Osteoblast (primary cell): ENCODE results near the gene MAPK8. TPM values are rescaled to one million over a fixed set of nuclear protein-coding genes. Genes with fewer than 3 reads are reported as not detected.

Source experiments
- DNase-seq: peaks from one replicate; pipeline ENCODE4 v3.0.0; 2011; ENCODE audit warnings: low spot score, mixed read lengths; ENCODE audit not compliant: insufficient read length; ENCODE audit errors: missing footprints
- H2AFZ ChIP-seq: 2 replicates; pipeline ENCODE4 v1.6.0; 2011; ENCODE audit warnings: mild to moderate bottlenecking, low read length
- H3K27ac ChIP-seq: 2 replicates; pipeline ENCODE4 v1.5.1; 2011; ENCODE audit warnings: mild to moderate bottlenecking, low read depth, low read length, moderate library complexity
- H3K27me3 ChIP-seq: 2 replicates; pipeline ENCODE4 v1.6.0; 2012; ENCODE audit warnings: mild to moderate bottlenecking, control low read depth, inconsistent platforms, low read length, moderate library complexity; ENCODE audit not compliant: insufficient read depth
- H3K36me3 ChIP-seq: 2 replicates; pipeline ENCODE4 v1.5.1; 2011; ENCODE audit warnings: mild to moderate bottlenecking, low read length, control low read depth, moderate library complexity; ENCODE audit not compliant: insufficient read depth
- H3K4me1 ChIP-seq: 2 replicates; pipeline ENCODE4 v1.5.1; 2011; ENCODE audit warnings: mild to moderate bottlenecking, low read length, control low read depth, moderate library complexity; ENCODE audit not compliant: insufficient read depth
- H3K4me2 ChIP-seq: 2 replicates; pipeline ENCODE4 v1.6.0; 2011; ENCODE audit warnings: mild to moderate bottlenecking, low read length; ENCODE audit not compliant: insufficient read depth
- H3K4me3 ChIP-seq: fragments of 200-600 bp; sonication (generic); 3 replicates; pipeline ENCODE4 v1.5.1; 2012; ENCODE audit warnings: mild to moderate bottlenecking, low read length, inconsistent platforms; ENCODE audit not compliant: insufficient read depth
- H3K79me2 ChIP-seq: 2 replicates; pipeline ENCODE4 v1.6.0; 2012; ENCODE audit warnings: mild to moderate bottlenecking, low read length, control low read depth, inconsistent platforms; ENCODE audit not compliant: insufficient read depth
- H3K9me3 ChIP-seq: 2 replicates; pipeline ENCODE4 v1.5.1; 2011; ENCODE audit warnings: low read depth, low read length, control low read depth
- H4K20me1 ChIP-seq: 2 replicates; pipeline ENCODE4 v1.6.0; 2012; ENCODE audit warnings: mild to moderate bottlenecking, low read length, control low read depth; ENCODE audit not compliant: insufficient read depth
- CTCF ChIP-seq: IDR thresholded peaks from 2 replicates; pipeline ENCODE4 v1.5.1; 2011; ENCODE audit warnings: mild to moderate bottlenecking, low read depth, low read length, moderate library complexity; ENCODE audit errors: extremely low read depth
- total RNA-seq: library from RNA; depleted of rRNA; stranded (reverse); fragments of >200 nt; gene quantifications from 2 replicates; pipeline ENCODE4 v1.2.3, GENCODE V29; 2012

The MAPK8 gene
- total RNA-seq, 1 donor: 55.7 TPM

DNA sequence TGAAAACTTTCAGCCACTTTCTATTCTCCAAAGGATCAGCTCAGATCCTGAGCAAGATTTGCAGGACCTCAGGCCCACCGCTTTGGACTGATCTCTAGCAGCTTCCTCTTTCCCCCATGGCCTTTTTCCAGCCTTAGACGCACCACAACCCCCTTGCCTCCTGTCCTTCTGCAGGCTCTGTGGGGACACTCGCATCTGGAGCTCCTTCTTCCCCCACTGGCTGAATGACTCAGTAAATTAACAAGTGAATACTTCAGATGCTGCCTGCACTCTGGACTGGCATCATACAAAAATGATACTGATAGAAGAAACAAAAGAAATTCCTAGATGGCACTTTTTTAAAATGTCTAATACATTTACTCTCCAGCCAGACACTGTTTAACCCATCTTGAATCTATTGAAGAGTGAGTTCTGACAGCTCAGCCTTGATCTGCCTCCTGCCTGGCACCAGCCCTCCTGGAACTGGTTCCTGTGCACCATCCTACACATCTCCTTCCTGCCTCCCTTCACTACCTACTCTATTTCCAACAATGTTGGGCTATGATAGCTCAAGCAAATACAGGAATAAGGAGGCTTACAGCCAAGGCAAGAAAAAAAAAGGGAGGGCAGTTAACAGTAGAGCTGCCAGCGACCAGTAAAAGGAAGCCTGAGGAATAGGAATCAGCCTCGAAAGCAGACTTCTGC is 35.3 kb upstream of the MAPK8 start:
- Histone ChIP-seq H3K79me2 (no peaks in the 10 kb centered on the region), H3K4me1 (no peaks in the 10 kb centered on the region), H3K27ac (no peak overlapping the region), H3K36me3 (no peaks in the 10 kb centered on the region), H2AFZ (no peak overlapping the region), H3K4me2 (no peak overlapping the region), H3K9me3 (no peaks in the 10 kb centered on the region), H3K4me3 (no peak overlapping the region), H4K20me1 (no peaks in the 10 kb centered on the region), H3K27me3 (peaks cover 12% of the 10 kb centered on the region)
- no peak for TF ChIP-seq CTCF
- no peak for DNase-seq

- H2AFZ ChIP-seq: no peak overlapping the region
- no peak overlapping the region for H3K4me3 ChIP-seq
- H3K27ac ChIP-seq: no peak overlapping the region
- H4K20me1 ChIP-seq: no peaks in the 10 kb centered on the region
- no peaks in the 10 kb centered on the region for H3K36me3 ChIP-seq
- no peaks in the 10 kb centered on the region for H3K9me3 ChIP-seq
- no peak for DNase-seq
- TF ChIP-seq CTCF: no peak
- H3K4me2 ChIP-seq: no peak overlapping the region
- H3K79me2 ChIP-seq: no peaks in the 10 kb centered on the region
- H3K27me3 ChIP-seq: peaks cover 12% of the 10 kb centered on the region
- no peaks in the 10 kb centered on the region for H3K4me1 ChIP-seq
These were observed 33.8 kb upstream of the MAPK8 start for GRCh38 chr10:48272682-48273081.

DNA sequence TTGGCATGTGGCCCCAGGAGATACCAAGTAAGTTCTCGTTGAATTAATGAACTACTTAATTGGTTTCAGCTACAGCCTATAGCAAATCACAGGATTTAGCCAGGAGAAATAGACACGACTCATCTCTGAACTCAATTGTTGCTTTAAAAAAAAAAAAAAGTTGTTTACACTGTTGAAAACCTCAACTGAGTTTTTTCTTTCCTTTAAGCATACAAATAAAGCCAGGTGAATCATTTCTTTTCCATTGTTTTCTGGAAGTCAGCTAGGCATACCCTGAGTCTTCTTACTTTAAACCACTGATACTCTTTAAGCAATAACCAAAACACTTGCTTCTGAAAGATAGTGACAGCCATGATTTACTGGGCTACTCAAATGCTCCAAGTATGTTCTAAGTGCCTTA is 32.7 kb upstream of the MAPK8 start:
- DNase-seq: peak; percentile 32
- Histone ChIP-seq H3K27me3 (peaks cover 7% of the 10 kb centered on the region), H3K4me2 (no peak overlapping the region), H4K20me1 (no peaks in the 10 kb centered on the region), H3K27ac (no peak overlapping the region), H3K36me3 (no peaks in the 10 kb centered on the region), H2AFZ (no peak overlapping the region), H3K4me1 (no peaks in the 10 kb centered on the region), H3K9me3 (no peaks in the 10 kb centered on the region), H3K4me3 (no peak overlapping the region), H3K79me2 (no peaks in the 10 kb centered on the region)
- no peak for TF ChIP-seq CTCF

- Histone ChIP-seq H3K27me3 (peaks cover 7% of the 10 kb centered on the region), H3K27ac (no peak within 1 kb of the TSS), H3K4me2 (no peak within 1 kb of the TSS), H3K4me1 (no peaks in the 10 kb centered on the region), H3K4me3 (no peak within 1 kb of the TSS), H4K20me1 (no peaks in the 10 kb centered on the region), H3K79me2 (no peaks in the 10 kb centered on the region), H3K9me3 (no peaks in the 10 kb centered on the region), H2AFZ (no peak within 1 kb of the TSS), H3K36me3 (no peaks in the 10 kb centered on the region)
- TF ChIP-seq CTCF: no peak
- DNase-seq: no peak
These were observed 31.8 kb upstream of the MAPK8 start, which contains the start of gene FRMPD2 for GRCh38 chr10:48274636-48275035. FRMPD2 (minus strand) TSS chr10:48274696; CDS start chr10:48274567, 129 bp downstream.
